GM12878 (cell line): ENCODE measurements around the gene TMEM170B. TPM values are rescaled to one million over a fixed set of nuclear protein-coding genes. Genes with fewer than 3 reads are reported as not detected.

ENCODE experiments used
- ATAC-seq: fragments of 200-7000 bp; cut with Tn5 transposase; 3 replicates; pipeline ENCODE4 v1.9.1; 2020; ENCODE audit warnings: mild to moderate bottlenecking, moderate library complexity
- BruUV-seq: library from RNA; stranded (reverse); fragments of 400-500 nt; replicated peaks from 2 replicates; lab custom pipeline; 2021; lab: Mats Ljungman, UMichigan
- CTCF ChIA-PET: fragments of 300-600 bp; sonication (Branson Sonifier 250); formaldehyde crosslinking; extraction: SDS; loops from one replicate; lab custom pipeline; 2021; ENCODE audit warnings: inconsistent platforms; lab: Yijun Ruan, JAX
- POLR2A ChIA-PET: fragments of 350-600 bp; formaldehyde crosslinking; extraction: SDS; loops from one replicate; lab custom pipeline; 2021; ENCODE audit warnings: inconsistent platforms; lab: Charles Lee
- RAD21 ChIA-PET: fragments of 300-600 bp; sonication (Branson Sonifier 250); formaldehyde crosslinking; loops from one replicate; lab custom pipeline; 2023; ENCODE audit warnings: antibody characterized with exemption; ENCODE audit not compliant: unreplicated experiment; lab: Charles Lee
- SMC1A ChIA-PET: fragments of 300-600 bp; sonication (Branson Sonifier 250); formaldehyde crosslinking; loops from one replicate; lab custom pipeline; 2023; ENCODE audit not compliant: unreplicated experiment, uncharacterized antibody; lab: Charles Lee
- DNase-seq: peaks from one replicate; pipeline ENCODE4 v3.0.0-alpha.2; 2011; ENCODE audit warnings: low read depth, low spot score
- FAIRE-seq: peaks from 3 replicates; lab custom pipeline; 2011; peaks lifted over from hg19 to GRCh38; lab: Jason Lieb, UNC
- H2AFZ ChIP-seq: 2 replicates; pipeline ENCODE4 v1.6.0; 2011; ENCODE audit warnings: low read depth, low read length, control low read depth; ENCODE audit not compliant: control insufficient read depth
- H3K27ac ChIP-seq: 2 replicates; pipeline ENCODE4 v1.5.1; 2011; ENCODE audit warnings: control low read depth; ENCODE audit not compliant: control insufficient read depth, insufficient read depth
- H3K27me3 ChIP-seq, 2 experiments: replicated peaks in 1 of 2; 2 replicates each; pipeline versions ENCODE4 v1.6.0 to v1.6.1; 2011; ENCODE audit warnings: low read length in 1 of 2; ENCODE audit not compliant: control insufficient read depth in 2 of 2, insufficient read depth in 2 of 2
- H3K36me3 ChIP-seq, 2 experiments: 2 replicates each; pipeline ENCODE4 v1.5.1; 2011; ENCODE audit warnings: low read length in 1 of 2; ENCODE audit not compliant: control insufficient read depth in 2 of 2, insufficient read depth in 2 of 2
- H3K4me1 ChIP-seq: 2 replicates; pipeline ENCODE4 v1.6.1; 2011; ENCODE audit warnings: mild to moderate bottlenecking, low read length, moderate library complexity, mixed read lengths; ENCODE audit not compliant: control insufficient read depth, insufficient read depth
- H3K4me2 ChIP-seq: 2 replicates; pipeline ENCODE4 v1.6.0; 2011; ENCODE audit warnings: control low read depth; ENCODE audit not compliant: control insufficient read depth, insufficient read depth
- H3K4me3 ChIP-seq: fragments of 200-600 bp; sonication (generic); 2 replicates; pipeline ENCODE4 v1.5.1; 2016
- H3K79me2 ChIP-seq: 2 replicates; pipeline ENCODE4 v1.6.0; 2011; ENCODE audit warnings: low read length; ENCODE audit not compliant: control insufficient read depth, insufficient read depth
- H3K9ac ChIP-seq: 2 replicates; pipeline ENCODE4 v1.8.0; 2011; ENCODE audit warnings: low read length, control low read depth, mixed read lengths; ENCODE audit not compliant: control insufficient read depth, insufficient read depth
- H3K9me3 ChIP-seq: replicated peaks from 3 replicates; pipeline ENCODE4 v1.5.1; 2011; ENCODE audit warnings: mild to moderate bottlenecking, low read length; ENCODE audit not compliant: control insufficient read depth, insufficient read depth
- H4K20me1 ChIP-seq: 2 replicates; pipeline ENCODE4 v1.6.0; 2011; ENCODE audit not compliant: control insufficient read depth, insufficient read depth
- CBX3 ChIP-seq: fragments of 200-600 bp; sonication (generic); IDR thresholded peaks from 2 replicates; pipeline ENCODE4 v1.6.1; 2016; ENCODE audit warnings: low read depth, borderline replicate concordance
- EGR1 ChIP-seq, 2 experiments: IDR thresholded peaks; 1 replicate in 1 of 2; 2 replicates in 1 of 2; pipeline ENCODE4 v1.6.1; 2011 to 2012; ENCODE audit warnings: low read depth in 2 of 2, low read length in 2 of 2, borderline replicate concordance in 1 of 2, mild to moderate bottlenecking in 1 of 2, moderate library complexity in 1 of 2
- ESRRA ChIP-seq: IDR thresholded peaks from 2 replicates; pipeline ENCODE4 v1.6.1; 2012; ENCODE audit warnings: mild to moderate bottlenecking, low read length, improper control_type of control experiment
- ETV6 ChIP-seq, 2 experiments: fragments of 450-650 bp in 1 of 2; IDR thresholded peaks in 1 of 2; conservative IDR thresholded peaks in 1 of 2; 2 replicates each; pipeline ENCODE4 v1.6.1; 2014; ENCODE audit warnings: antibody characterized with exemption in 1 of 2, borderline replicate concordance in 1 of 2, low read depth in 1 of 2, mild to moderate bottlenecking in 1 of 2, moderate library complexity in 1 of 2
- EZH2 ChIP-seq: IDR thresholded peaks from 2 replicates; pipeline ENCODE4 v1.6.1; 2012; ENCODE audit warnings: low read depth, mild to moderate bottlenecking, control low read depth, inconsistent platforms, low read length, borderline replicate concordance; ENCODE audit not compliant: control insufficient read depth
- IKZF2 ChIP-seq, 2 experiments: fragments of 450-650 bp; IDR thresholded peaks; 2 replicates each; pipeline ENCODE4 v1.6.1; 2017; ENCODE audit warnings: mild to moderate bottlenecking in 2 of 2, moderate library complexity in 2 of 2
- NBN ChIP-seq: fragments of 450-650 bp; IDR thresholded peaks from 2 replicates; pipeline ENCODE4 v1.6.1; 2016
- NFYA ChIP-seq: IDR thresholded peaks from 2 replicates; pipeline ENCODE4 v1.6.1; 2011; ENCODE audit warnings: low read depth, mild to moderate bottlenecking, low read length, improper control_type of control experiment, borderline replicate concordance
- RB1 ChIP-seq: fragments of 450-650 bp; formaldehyde crosslinking; IDR thresholded peaks from 2 replicates; pipeline ENCODE4 v1.6.1; 2017; ENCODE audit warnings: mild to moderate bottlenecking, borderline replicate concordance
- SPI1 ChIP-seq: IDR thresholded peaks from 2 replicates; pipeline ENCODE4 v1.6.1; 2011; ENCODE audit warnings: low read depth, mild to moderate bottlenecking, low read length, moderate library complexity, borderline replicate concordance; ENCODE audit not compliant: insufficient read depth
- ZSCAN29 ChIP-seq: fragments of 450-650 bp; IDR thresholded peaks from 2 replicates; pipeline ENCODE4 v1.6.1; 2017; ENCODE audit warnings: mild to moderate bottlenecking, moderate library complexity
- WGBS: methylation state at CpG from one replicate; pipeline ENCODE4 v1.1.6; 2016; ENCODE audit warnings: low lambda C conversion rate; ENCODE audit not compliant: insufficient replicate concordance, insufficient coverage; ENCODE audit errors: missing lambda C conversion rate; 5-methylcytosine and 5-hydroxymethylcytosine counted together
- in situ Hi-C: fragments of 300-500 bp; cut with MboI; formaldehyde crosslinking; loops from 9 replicates; pipeline ENCODE4 v1.14.3; 2018; ENCODE audit warnings: mixed read lengths
- intact Hi-C: fragments of 100-400 bp; cut with micrococcal nuclease; formaldehyde crosslinking; loops from one replicate; pipeline ENCODE4 v1.14.2; 2022; ENCODE audit not compliant: unreplicated experiment
- polyA plus RNA-seq, 11 experiments: library from polyadenylated mRNA; depleted of rRNA in 4 of 11; unstranded in 6 of 11; stranded (reverse) in 5 of 11; fragments of >200 nt; fragmentation: Nextera tagmentation in 4 of 11; fragmentation: Illumina TruSeq in 1 of 11; extraction: Ambion mirVana in 4 of 11; extraction: Trizol in 1 of 11; gene quantifications; 1 replicate in 1 of 11; 2 replicates in 10 of 11; pipeline versions ENCODE4 v1.2.1 to v1.2.3, GENCODE V29; 2011 to 2016; ENCODE audit warnings: inconsistent platforms in 2 of 11, missing spikeins in 2 of 11, low read depth in 1 of 11
- total RNA-seq, 4 experiments: library from RNA; depleted of rRNA in 3 of 4; stranded (reverse); fragments of >200 nt in 3 of 4; fragmentation: Illumina TruSeq in 1 of 4; extraction: Trizol in 1 of 4; gene quantifications; 2 replicates each; pipeline versions ENCODE4 v1.2.1 to v1.2.3, GENCODE V29; 2013 to 2021
- TF ChIP-seq, protein P1 (sequence below): IDR thresholded peaks from 2 replicates; pipeline ENCODE4 v1.6.1; 2012; ENCODE audit warnings: low read depth, low read length, improper control_type of control experiment
- TF ChIP-seq, protein P2 (sequence below): IDR thresholded peaks from 2 replicates; pipeline ENCODE4 v1.6.1; 2012; ENCODE audit warnings: improper control_type of control experiment, low read depth, low read length; ENCODE audit not compliant: insufficient replicate concordance
- TF ChIP-seq, protein P3 (sequence below): IDR thresholded peaks from 2 replicates; pipeline ENCODE4 v1.6.1; 2011; ENCODE audit warnings: low read depth, low read length, improper control_type of control experiment, borderline replicate concordance

The TMEM170B gene
- total and polyA plus RNA-seq, 10 of the 15 experiments (the other 5 are each of a cell fraction or from before 2014, with no cell fraction given) = 0.38 to 10.3 (median 4.2) TPM

DNA sequence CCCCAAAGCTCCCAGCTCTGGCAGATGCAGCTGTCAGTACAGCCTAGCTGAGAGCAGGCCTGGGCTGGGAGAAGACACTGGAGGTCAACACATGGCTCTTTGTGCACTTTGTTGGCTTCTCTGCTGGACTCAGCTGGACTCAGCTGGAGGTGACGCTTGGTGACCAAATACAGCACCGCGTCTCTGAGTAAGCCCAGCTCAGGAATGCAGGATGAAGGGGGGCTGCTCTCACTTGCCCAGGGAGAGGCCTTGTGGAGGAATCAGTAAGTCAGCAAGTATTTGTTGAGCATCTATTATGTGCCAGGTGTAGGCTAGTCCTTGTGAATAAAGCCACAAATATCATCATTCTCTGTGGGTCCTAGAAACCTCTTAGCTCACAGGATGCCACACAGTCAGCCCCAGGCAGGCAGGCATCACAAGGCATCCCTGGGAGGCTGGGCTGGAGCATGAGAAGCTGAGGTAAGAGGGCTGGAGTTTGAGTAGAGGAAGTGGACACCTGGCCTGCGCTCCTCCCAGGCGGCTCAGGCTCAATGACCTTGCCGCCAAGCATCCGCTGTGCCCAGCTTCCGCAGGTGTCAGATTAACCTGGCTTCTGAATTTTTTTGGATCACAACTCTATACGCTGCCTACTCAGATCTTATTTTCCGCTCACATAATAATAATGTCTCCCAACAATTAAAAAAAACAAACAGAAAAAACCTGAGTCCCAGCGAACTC is 95.4 kb downstream of the TMEM170B start:
- Histone ChIP-seq H3K27me3 (no peaks in the 10 kb centered on the region), H2AFZ (no peak overlapping the region), H3K4me1 (no peaks in the 10 kb centered on the region; the same call in 1 of the 2 replicates), H3K79me2 (no peaks in the 10 kb centered on the region), H3K9ac (no peak overlapping the region), H4K20me1 (no peaks in the 10 kb centered on the region), H3K4me2 (no peak overlapping the region), H3K9me3 (no peaks in the 10 kb centered on the region), H3K36me3 (no peaks in the 10 kb centered on the region), H3K4me3 (no peak overlapping the region), H3K27ac (no peak overlapping the region)
- in situ Hi-C loops (no loop called here), intact Hi-C loops (no loop called here)
- ChIA-PET CTCF (interaction anchor here (1.5 to 2.4 kb wide), 2 partner anchors 14 to 22 kb away, joined by 4 to 5 read pairs; no protein-coding TSS in a partner anchor), SMC1A (interaction anchor here (1.2 kb wide), 1 partner anchor 13 kb away, joined by 3 read pairs; no protein-coding TSS in a partner anchor), POLR2A (no interaction called here), RAD21 (no interaction called here)
- ATAC-seq (no peak), FAIRE-seq (no peak), DNase-seq (no peak)
- no peak for TF ChIP-seq ESRRA
- TF ChIP-seq CBX3 = no peak
- TF ChIP-seq RB1 = no peak
- TF ChIP-seq NBN = no peak
- TF ChIP-seq, protein P1, sequence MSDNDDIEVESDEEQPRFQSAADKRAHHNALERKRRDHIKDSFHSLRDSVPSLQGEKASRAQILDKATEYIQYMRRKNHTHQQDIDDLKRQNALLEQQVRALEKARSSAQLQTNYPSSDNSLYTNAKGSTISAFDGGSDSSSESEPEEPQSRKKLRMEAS = no peak
- TF ChIP-seq, protein P2, sequence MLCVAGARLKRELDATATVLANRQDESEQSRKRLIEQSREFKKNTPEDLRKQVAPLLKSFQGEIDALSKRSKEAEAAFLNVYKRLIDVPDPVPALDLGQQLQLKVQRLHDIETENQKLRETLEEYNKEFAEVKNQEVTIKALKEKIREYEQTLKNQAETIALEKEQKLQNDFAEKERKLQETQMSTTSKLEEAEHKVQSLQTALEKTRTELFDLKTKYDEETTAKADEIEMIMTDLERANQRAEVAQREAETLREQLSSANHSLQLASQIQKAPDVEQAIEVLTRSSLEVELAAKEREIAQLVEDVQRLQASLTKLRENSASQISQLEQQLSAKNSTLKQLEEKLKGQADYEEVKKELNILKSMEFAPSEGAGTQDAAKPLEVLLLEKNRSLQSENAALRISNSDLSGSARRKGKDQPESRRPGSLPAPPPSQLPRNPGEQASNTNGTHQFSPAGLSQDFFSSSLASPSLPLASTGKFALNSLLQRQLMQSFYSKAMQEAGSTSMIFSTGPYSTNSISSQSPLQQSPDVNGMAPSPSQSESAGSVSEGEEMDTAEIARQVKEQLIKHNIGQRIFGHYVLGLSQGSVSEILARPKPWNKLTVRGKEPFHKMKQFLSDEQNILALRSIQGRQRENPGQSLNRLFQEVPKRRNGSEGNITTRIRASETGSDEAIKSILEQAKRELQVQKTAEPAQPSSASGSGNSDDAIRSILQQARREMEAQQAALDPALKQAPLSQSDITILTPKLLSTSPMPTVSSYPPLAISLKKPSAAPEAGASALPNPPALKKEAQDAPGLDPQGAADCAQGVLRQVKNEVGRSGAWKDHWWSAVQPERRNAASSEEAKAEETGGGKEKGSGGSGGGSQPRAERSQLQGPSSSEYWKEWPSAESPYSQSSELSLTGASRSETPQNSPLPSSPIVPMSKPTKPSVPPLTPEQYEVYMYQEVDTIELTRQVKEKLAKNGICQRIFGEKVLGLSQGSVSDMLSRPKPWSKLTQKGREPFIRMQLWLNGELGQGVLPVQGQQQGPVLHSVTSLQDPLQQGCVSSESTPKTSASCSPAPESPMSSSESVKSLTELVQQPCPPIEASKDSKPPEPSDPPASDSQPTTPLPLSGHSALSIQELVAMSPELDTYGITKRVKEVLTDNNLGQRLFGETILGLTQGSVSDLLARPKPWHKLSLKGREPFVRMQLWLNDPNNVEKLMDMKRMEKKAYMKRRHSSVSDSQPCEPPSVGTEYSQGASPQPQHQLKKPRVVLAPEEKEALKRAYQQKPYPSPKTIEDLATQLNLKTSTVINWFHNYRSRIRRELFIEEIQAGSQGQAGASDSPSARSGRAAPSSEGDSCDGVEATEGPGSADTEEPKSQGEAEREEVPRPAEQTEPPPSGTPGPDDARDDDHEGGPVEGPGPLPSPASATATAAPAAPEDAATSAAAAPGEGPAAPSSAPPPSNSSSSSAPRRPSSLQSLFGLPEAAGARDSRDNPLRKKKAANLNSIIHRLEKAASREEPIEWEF = no peak
- TF ChIP-seq EZH2 = no peak
- TF ChIP-seq EGR1 (IDR thresholded peaks at IDR 0.05; ENCODE audit: borderline replicate concordance in 1 of 2, low read depth in 2 of 2, low read length in 2 of 2) = no peak
- no peak for TF ChIP-seq IKZF2 (IDR thresholded peaks at IDR 0.05)
- TF ChIP-seq ETV6 (conservative IDR thresholded peaks at IDR 0.05 in 1 of 2, IDR thresholded peaks at IDR 0.05 in 1 of 2; ENCODE audit: borderline replicate concordance in 1 of 2, low read depth in 1 of 2) = no peak
- no peak for TF ChIP-seq SPI1
- TF ChIP-seq NFYA = no peak
- TF ChIP-seq, protein P3, sequence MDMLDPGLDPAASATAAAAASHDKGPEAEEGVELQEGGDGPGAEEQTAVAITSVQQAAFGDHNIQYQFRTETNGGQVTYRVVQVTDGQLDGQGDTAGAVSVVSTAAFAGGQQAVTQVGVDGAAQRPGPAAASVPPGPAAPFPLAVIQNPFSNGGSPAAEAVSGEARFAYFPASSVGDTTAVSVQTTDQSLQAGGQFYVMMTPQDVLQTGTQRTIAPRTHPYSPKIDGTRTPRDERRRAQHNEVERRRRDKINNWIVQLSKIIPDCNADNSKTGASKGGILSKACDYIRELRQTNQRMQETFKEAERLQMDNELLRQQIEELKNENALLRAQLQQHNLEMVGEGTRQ = no peak
- no peak for TF ChIP-seq ZSCAN29
- no TSS peak for BruUV-seq
- WGBS = 80% methylated on average over 11 of the region's 11 CpGs
